ENCODE measurements around the gene SENP8.
A peak's percentile ranks its signal among the peaks of the same experiment; 100 is the strongest.
"Not testable (repeated sequence)": the region's sequence is repeated elsewhere in the genome, so short reads cannot be mapped to it uniquely, and the experiment has no call there.

The SENP8 gene

DNA sequence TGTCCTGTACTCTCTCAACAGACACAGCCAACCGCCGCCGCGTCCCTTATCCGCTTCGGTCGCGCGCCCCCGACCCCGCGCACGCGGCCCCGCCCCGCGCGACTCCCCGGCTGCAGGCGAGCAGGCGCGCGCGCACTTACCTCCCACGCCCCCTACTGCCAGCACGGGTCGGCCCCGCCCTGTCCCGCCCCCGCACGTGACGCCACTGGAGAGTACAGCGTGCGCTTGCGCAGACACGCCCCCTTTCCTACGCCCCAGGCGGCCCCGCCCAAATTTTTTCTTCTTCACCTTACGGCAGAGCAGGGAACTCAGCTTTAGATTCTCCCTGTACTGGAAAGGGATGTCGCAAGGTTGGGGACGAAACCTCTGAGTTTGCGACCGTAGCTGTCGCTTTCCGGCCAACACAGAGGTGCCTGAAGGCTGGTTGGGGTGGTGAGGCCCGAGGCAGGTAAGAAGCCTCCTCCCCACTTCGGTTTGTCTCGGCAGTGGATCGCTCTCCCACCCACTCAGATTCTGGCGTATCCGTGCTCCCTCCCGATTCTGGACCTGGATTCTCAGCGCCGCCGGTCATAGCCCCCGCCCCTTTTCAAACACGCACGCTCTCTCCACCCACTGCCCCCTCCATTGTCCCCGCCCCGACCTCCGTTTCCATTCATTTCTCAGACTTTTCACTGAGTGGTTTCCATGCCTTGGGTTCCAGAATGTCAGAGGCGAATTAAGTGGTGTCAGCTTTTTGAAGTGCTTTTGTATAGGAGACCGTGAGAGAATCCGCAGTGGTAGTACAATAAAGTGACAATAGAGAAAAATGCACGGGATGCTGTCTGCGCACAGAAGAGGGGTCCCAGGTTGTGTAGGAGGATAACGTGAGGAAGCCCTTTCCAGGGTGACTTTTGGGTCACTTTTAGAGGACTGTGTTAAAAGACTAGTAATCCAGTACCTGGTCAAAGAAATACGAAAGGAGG lies at the start of gene SENP8, which contains the start of gene MYO9A:
Gene SENP8, plus strand, starts transcription at position 387 of the 962 bp plus-strand sequence. CDS start 21,221 bp downstream, outside the sequence.
Gene MYO9A, minus strand, starts transcription at position 134 of the 962 bp plus-strand sequence. CDS start 71,587 bp downstream, outside the sequence.
- peak; percentile 98 for DNase-seq (ENCODE audit: low read depth, low spot score)

DNA sequence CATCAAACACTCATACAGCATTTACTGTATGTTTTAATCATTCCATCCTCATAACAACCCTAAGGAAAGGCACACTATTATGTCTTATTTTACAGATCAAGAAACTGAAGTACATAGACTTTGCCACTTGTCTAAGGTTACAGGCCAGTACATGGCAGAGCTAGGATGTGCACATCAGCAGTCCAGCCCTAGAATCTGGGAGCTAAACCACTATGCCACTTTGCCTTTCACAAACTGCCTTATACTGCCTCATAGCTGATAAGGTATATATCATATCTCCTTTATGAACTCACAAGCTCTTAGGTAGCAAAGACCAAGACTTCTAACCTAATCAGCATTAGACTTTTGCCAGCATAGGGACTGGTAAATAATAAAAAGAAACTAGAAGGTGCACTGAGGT lies 49.3 kb upstream of the SENP8 start:
- DNase-seq (ENCODE audit: low read depth, low spot score) = no peak

DNA sequence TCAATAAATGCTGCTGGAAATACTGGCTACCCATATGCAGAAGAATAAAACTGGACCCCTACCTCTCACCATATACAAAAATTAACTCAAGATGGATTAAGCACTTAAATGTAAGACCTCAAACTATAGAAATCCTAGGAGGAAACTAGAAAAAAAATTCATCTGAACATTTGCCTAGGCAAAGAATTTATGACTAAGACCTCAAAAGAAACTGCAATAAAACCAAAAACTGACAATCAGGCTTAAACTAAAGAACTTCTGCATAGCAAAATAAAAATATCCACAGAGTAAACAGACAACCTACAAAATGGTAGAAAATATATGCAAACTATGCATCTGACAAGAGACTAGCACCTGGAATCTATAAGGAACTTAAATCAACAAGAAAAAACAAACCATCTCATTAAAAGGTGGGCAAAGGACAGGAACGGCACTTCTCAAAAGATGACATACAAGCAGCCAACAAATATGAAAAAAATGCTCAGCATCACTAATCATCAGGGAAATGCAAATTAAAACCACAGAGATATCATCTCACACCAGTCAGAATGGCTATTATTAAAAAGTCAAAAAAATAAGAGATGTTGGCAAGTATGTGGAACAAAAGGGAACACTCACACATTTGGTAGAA lies 47.3 kb upstream of the SENP8 start:
- no peak for DNase-seq (ENCODE audit: low read depth, low spot score)

DNA sequence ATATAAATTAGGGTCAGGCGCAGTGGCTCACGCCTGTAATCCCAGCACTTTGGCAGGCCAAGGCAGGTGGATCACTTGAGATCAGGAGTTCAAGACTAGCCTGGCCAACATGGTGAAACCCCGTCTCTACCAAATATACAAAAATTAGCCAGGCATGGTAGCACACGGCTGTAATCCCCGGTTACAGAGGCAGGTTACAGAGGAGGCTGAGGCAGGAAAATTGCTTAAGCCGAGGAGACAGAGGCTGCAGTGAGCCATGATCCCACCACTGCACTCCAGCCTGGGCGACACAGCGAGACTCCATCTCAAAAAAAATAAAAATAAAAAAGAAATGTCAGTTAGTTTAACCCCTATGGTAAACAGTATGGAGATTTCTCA lies 46.8 kb upstream of the SENP8 start:
- not testable (repeated sequence) for DNase-seq (ENCODE audit: low read depth, low spot score)

DNA sequence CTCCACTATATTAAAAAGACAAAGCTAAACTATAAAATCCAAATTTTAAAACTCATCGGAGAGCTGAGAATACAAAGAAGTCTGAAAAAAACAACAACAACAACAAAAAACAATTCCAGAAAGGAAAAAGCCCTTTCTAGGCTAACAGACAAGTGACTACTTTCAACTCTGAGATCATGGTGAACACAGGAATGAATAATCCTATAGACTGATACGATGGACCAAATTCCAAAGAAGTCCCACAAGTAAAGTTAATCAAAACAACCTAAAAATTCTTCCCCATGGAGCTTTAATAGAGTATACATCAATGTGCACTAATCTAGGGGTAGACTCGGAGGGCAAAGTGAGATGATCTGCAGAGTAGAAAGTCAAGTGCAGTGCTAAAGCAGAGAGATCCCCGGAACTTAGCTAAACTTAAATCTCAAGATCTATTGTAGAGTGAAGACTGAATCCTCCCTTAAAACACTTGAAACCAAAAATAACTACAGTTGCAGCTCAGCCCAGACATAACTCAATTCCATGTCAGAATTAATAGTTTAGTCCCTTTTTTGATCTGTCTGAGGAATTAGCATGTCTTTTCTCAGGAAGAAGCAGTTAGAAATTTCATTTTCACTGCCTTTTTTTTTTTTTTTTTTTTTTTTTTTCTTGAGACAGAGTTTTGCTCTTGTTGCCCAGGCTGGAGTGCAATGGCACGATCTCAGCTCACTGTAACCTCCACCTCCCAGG lies 43.7 kb upstream of the SENP8 start:
- no peak for DNase-seq (ENCODE audit: low read depth, low spot score)

DNA sequence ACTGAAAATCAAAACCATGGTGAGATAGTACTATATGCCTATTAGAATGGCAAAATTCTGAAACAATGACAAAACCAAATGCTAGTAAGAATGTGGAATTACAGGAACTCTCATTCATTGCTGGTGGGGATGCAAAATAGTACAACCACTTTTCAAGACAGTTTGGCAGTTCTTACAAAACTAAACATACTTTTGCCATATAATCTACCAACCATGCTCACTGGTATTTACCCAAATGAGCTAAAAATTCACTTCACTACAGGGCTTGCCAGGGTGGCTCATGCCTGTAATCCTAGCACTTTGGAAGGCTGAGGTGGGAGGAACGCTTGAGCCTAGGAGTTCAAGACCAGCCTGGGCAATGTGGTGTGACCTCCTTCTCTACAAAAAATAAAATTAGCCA lies 40.3 kb upstream of the SENP8 start:
- no peak for DNase-seq (ENCODE audit: low read depth, low spot score)

DNA sequence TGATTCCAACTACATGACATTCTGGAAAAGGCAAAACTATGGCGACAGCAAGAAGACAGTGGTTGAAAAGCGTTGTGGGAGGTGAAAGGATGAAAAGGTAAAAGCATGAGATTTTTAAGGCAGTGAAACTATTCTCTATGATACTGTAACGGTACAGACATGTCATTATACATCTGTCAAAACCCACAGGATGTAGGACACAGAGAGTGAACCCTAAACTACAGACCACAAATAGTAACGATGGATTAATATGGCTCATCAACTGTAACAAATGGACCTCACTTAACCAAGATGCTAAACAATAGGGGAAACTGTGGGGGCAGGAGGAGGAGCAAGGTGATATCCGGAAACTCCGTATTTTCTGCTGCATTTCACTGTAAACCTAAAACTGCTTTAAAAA lies 39.3 kb upstream of the SENP8 start:
- DNase-seq (ENCODE audit: low read depth, low spot score) = no peak

- no peak for DNase-seq (ENCODE audit: low read depth, low spot score)
These were observed 36.0 kb upstream of the SENP8 start for GRCh38 chr15:72082176-72082575.

DNA sequence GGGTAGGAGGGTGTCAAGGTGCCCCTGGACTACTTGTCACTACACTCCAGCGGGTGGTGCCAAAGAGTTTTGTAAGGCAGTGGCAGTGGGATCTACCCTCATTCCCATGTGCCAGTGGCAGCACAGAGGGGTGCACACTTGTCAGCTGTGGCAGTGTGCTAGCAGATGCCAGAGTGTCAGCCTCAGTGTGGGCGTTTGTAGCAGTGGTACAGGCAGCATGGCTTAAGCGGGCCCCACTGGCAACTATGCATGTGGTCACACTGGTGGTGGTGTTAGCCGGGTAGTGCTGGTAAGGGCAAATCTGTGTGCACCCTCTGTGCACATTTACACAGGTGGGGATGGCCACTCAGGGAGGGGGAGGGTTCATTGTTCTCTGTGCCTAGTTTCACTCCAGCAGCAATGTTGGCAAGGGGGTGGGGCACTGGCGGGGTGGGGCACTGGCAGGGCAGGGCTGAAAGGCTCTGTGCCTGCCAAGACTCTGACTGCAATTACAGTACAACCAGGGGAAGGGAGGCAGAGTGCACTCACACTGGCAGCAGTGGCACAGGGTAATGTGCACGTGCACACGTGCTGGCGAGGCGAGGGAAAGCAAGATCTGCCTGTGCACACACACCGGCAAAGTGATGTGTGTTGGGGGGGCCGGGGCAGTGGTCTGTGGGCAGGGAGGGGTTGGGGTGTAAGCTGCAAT lies 32.0 kb upstream of the SENP8 start:
- no peak for DNase-seq (ENCODE audit: low read depth, low spot score)

DNA sequence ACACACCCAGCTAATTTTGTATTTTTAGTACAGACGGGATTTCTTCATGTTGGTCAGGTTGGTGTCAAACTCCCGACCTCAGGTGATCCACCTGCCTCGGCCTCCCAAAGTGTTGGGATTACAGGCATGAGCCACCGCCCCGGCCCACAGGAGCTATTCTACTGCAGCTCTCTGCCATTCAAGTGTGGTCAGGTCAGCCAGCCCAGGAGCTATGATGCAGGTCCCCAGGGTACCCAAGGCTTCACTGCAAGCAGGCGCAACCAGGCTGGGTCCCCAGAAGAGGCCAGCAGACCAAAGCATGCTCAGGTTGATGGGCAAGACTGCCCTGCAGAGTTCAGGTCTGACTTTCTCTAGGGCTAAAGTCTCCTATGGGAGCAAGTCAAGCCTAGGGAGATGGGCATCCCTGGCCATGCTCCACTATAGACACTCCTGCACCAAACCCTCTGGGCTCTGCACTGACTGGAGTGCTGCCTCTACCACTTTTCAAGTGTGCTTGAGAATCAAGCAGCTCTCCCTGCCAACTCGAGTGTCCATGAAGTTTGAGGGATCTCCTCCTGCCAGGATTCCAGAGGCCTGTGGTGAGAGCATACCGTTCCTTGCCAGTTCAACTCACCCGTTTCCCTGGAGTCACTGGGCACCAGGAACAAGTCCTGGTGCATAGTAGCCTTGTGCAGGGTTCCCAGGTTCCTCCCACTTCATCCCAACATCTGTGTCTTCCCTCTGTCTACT lies 31.1 kb upstream of the SENP8 start:
- DNase-seq (ENCODE audit: low read depth, low spot score) = no peak

- no peak for DNase-seq (ENCODE audit: low read depth, low spot score)
These were observed 26.2 kb upstream of the SENP8 start for GRCh38 chr15:72092006-72092405.

DNA sequence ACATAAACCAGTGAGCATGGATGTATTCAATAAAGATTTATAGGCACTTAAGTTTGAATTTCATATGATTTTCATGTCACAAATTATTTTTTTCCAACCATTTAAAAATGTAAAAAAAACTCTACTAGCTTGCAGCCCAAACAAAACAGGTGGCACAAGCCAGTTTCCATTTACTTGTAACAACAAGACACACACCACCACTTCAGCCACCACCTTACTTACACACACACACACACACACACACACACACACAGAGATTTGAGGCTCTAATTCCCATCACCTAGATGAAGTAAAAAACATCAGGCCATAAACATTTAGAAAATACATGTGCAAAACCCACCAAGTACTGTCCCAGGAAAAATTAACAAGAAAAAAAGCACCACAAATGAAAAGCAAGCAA lies 25.5 kb upstream of the SENP8 start:
- no peak for DNase-seq (ENCODE audit: low read depth, low spot score)

- DNase-seq (ENCODE audit: low read depth, low spot score) = no peak
These were observed 21.4 kb upstream of the SENP8 start for GRCh38 chr15:72096796-72097195.

- no peak for DNase-seq (ENCODE audit: low read depth, low spot score)
These were observed 20.2 kb upstream of the SENP8 start for GRCh38 chr15:72098040-72098439.

GRCh38 chr15:72099155-72099554 lies 19.0 kb upstream of the SENP8 start:
- no peak for DNase-seq (ENCODE audit: low read depth, low spot score)

DNA sequence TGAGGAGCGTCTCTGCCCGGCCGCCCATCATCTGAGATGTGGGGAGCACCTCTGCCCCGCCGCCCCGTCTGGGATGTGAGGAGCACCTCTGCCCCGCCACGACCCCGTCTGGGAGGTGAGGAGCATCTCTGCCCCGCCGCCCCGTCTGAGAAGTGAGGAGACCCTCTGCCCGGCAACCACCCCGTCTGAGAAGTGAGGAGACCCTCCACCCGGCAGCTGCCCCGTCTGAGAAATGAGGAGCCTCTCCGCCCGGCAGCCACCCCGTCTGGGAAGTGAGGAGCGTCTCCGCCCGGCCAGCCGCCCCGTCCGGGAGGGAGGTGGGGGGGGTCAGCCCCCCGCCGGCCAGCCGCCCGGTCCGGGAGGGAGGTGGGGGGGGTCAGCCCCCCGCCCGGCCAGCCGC lies 17.7 kb upstream of the SENP8 start:
- DNase-seq (ENCODE audit: low read depth, low spot score) = not testable (repeated sequence)

- DNase-seq (ENCODE audit: low read depth, low spot score) = no peak
These were observed 13.1 kb upstream of the SENP8 start for GRCh38 chr15:72105111-72105510.

DNA sequence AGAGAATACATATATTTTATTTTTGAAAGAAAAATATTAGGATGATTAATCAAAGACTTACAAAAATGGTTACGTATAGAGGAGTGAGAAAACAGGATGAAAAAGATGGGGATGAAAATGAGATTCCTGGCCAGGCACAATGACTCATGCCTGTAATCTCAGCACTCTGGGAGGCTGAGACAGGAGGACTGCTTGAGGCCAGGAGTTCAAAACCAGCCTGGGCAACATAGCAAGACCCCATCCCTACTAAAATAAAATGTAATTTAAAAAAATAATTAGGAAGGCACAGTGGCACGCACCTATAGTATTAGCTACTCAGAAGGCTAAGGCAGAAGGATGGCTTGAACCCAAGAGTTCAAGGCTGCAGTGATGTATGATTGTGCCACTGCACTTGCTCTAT lies 12.1 kb upstream of the SENP8 start:
- no peak for DNase-seq (ENCODE audit: low read depth, low spot score)

GRCh38 chr15:72110355-72110754 lies 7.8 kb upstream of the SENP8 start:
- no peak for DNase-seq (ENCODE audit: low read depth, low spot score)

DNA sequence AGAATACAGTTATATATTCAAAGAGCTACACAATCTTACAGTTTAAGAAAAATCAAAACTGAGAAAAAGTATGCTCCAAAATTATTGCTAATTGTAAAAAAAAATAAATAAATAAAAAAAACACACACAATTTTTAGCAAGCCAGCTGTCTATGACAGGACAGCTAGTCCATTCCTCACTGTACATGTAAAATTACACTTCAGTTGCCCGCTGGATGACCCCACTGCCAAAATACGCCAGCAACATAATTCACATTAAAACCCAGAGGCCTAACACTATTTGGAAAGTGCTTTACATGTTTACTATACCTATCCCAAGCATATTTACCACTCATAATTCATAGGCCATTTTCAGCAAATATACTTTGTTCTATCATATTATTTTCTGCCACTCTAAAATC lies 6.1 kb upstream of the SENP8 start:
- DNase-seq (ENCODE audit: low read depth, low spot score) = no peak

GRCh38 chr15:72112805-72113204 lies 5.4 kb upstream of the SENP8 start:
- no peak for DNase-seq (ENCODE audit: low read depth, low spot score)

Data from activated naive CD8-positive, alpha-beta T cell treated with anti-CD3 and anti-CD28 coated beads, Interleukin-2, amount 50 U/mL, for 16 hours (primary cell).